Activated T-cell treated with anti-CD3 and anti-CD28 coated beads, Interleukin-2, amount 50 U/mL, for 72 hours (primary cell): ENCODE results near the gene PTPRM. TPM values are rescaled to one million over a fixed set of nuclear protein-coding genes. Genes with fewer than 3 reads are reported as not detected.

Experiments used
- ATAC-seq, 2 donors: fragments of 150-1000 bp; cut with Tn5 transposase; replicated peaks in 1 of 2; 2 replicates each; pipeline ENCODE4 v1.10.0; 2021; ENCODE audit warnings: moderate library complexity in 2 of 2, mild to moderate bottlenecking in 1 of 2
- DNase-seq, 2 donors: peaks; one replicate each; pipeline ENCODE4 v3.0.0; 2021 to 2022; ENCODE audit warnings: mixed read lengths in 1 of 2
- H3K27ac Mint-ChIP-seq: one replicate; pipeline ENCODE4 v1.8.0; 2022; ENCODE audit warnings: mild to moderate bottlenecking, moderate library complexity, mixed read lengths
- H3K27me3 Mint-ChIP-seq: one replicate; pipeline ENCODE4 v1.8.0; 2022; ENCODE audit warnings: low read depth, mixed read lengths
- H3K36me3 Mint-ChIP-seq, 2 donors: one replicate each; pipeline ENCODE4 v1.8.0; 2022; ENCODE audit warnings: mixed read lengths in 2 of 2, mild to moderate bottlenecking in 1 of 2; ENCODE audit not compliant: insufficient read depth in 2 of 2
- H3K4me1 Mint-ChIP-seq: one replicate; pipeline ENCODE4 v1.8.0; 2022; ENCODE audit warnings: low read depth, mixed read lengths
- H3K4me3 Mint-ChIP-seq, 2 donors: one replicate each; pipeline ENCODE4 v1.8.0; 2022; ENCODE audit warnings: mild to moderate bottlenecking in 2 of 2, mixed read lengths in 2 of 2, moderate library complexity in 2 of 2
- H3K9me3 Mint-ChIP-seq, 2 donors: one replicate each; pipeline ENCODE4 v1.8.0; 2022; ENCODE audit warnings: mixed read lengths in 2 of 2
- total RNA-seq, 2 donors: library from RNA; stranded (reverse); gene quantifications; one replicate each; pipeline ENCODE4 v1.2.3, GENCODE V29; 2022

The PTPRM gene
- total RNA-seq, 2 donors from 2014 or later = 6.3 to 21.3 TPM

GRCh38 chr18:7632152-7633098 is 65.3 kb downstream of the PTPRM start:
- Mint-ChIP-seq H3K9me3 (peaks cover 0 to 2% of the 10 kb centered on the region in 2 donors), H3K4me3 (no peak overlapping the region), H3K4me1 (no peaks in the 10 kb centered on the region), H3K27me3 (peaks cover 13% of the 10 kb centered on the region), H3K36me3 (no peaks in the 10 kb centered on the region), H3K27ac (no peak overlapping the region)
- DNase-seq (no peak), ATAC-seq (no peak)

GRCh38 chr18:7633171-7633570 is 66.1 kb downstream of the PTPRM start:
- Mint-ChIP-seq H3K4me1 (no peaks in the 10 kb centered on the region), H3K27me3 (peaks cover 13% of the 10 kb centered on the region), H3K27ac (no peak overlapping the region), H3K4me3 (no peak overlapping the region), H3K9me3 (peaks cover 0 to 2% of the 10 kb centered on the region in 2 donors), H3K36me3 (no peaks in the 10 kb centered on the region)
- no peak for DNase-seq
- no peak for ATAC-seq

- no peak for ATAC-seq
- Mint-ChIP-seq H3K4me3 (no peak overlapping the region), H3K27ac (no peak overlapping the region), H3K36me3 (no peaks in the 10 kb centered on the region), H3K27me3 (peaks cover 13% of the 10 kb centered on the region), H3K4me1 (no peaks in the 10 kb centered on the region), H3K9me3 (peaks cover 0 to 2% of the 10 kb centered on the region in 2 donors)
- DNase-seq = no peak
Observed at GRCh38 chr18:7635948-7636347, 68.8 kb downstream of the PTPRM start.

- Mint-ChIP-seq H3K9me3 (peaks cover 0 to 2% of the 10 kb centered on the region in 2 donors), H3K4me3 (no peak overlapping the region), H3K4me1 (no peaks in the 10 kb centered on the region), H3K36me3 (no peaks in the 10 kb centered on the region), H3K27ac (no peak overlapping the region), H3K27me3 (peaks cover 13% of the 10 kb centered on the region)
- DNase-seq (no peak), ATAC-seq (no peak)
Observed at GRCh38 chr18:7637269-7637668, 70.2 kb downstream of the PTPRM start.

- ATAC-seq (no peak), DNase-seq (no peak)
- no peak overlapping the region for H3K4me3 Mint-ChIP-seq
- no peaks in the 10 kb centered on the region for H3K4me1 Mint-ChIP-seq
- H3K27ac Mint-ChIP-seq = no peak overlapping the region
- no peaks in the 10 kb centered on the region for H3K36me3 Mint-ChIP-seq
- peaks cover 0 to 2% of the 10 kb centered on the region in 2 donors for H3K9me3 Mint-ChIP-seq
- H3K27me3 Mint-ChIP-seq = peaks cover 10% of the 10 kb centered on the region
Observed at GRCh38 chr18:7638321-7638720, 71.2 kb downstream of the PTPRM start.

- Mint-ChIP-seq H3K27ac (no peak overlapping the region), H3K4me1 (no peaks in the 10 kb centered on the region), H3K4me3 (no peak overlapping the region), H3K9me3 (no peaks in the 10 kb centered on the region), H3K36me3 (no peaks in the 10 kb centered on the region), H3K27me3 (no peaks in the 10 kb centered on the region)
- no peak for ATAC-seq
- no peak for DNase-seq
Observed at GRCh38 chr18:7641813-7642212, 74.7 kb downstream of the PTPRM start.

GRCh38 chr18:7642331-7642890 is 75.3 kb downstream of the PTPRM start:
- Mint-ChIP-seq H3K27ac (no peak overlapping the region), H3K9me3 (peaks cover 0 to 1% of the 10 kb centered on the region in 2 donors), H3K4me1 (no peaks in the 10 kb centered on the region), H3K4me3 (no peak overlapping the region), H3K36me3 (no peaks in the 10 kb centered on the region), H3K27me3 (no peaks in the 10 kb centered on the region)
- no peak for ATAC-seq
- DNase-seq = no peak

GRCh38 chr18:7645756-7646155 is 78.6 kb downstream of the PTPRM start:
- H3K27ac Mint-ChIP-seq = no peak overlapping the region
- DNase-seq (no peak), ATAC-seq (no peak)
- H3K36me3 Mint-ChIP-seq = no peaks in the 10 kb centered on the region
- no peak overlapping the region for H3K4me3 Mint-ChIP-seq
- H3K9me3 Mint-ChIP-seq = peaks cover 0 to 1% of the 10 kb centered on the region in 2 donors
- H3K4me1 Mint-ChIP-seq = no peaks in the 10 kb centered on the region
- no peaks in the 10 kb centered on the region for H3K27me3 Mint-ChIP-seq

GRCh38 chr18:7646174-7646886 is 79.2 kb downstream of the PTPRM start:
- no peak for ATAC-seq
- Mint-ChIP-seq H3K36me3 (no peaks in the 10 kb centered on the region), H3K9me3 (peaks cover 0 to 3% of the 10 kb centered on the region in 2 donors), H3K27ac (no peak overlapping the region), H3K4me1 (no peaks in the 10 kb centered on the region), H3K27me3 (no peaks in the 10 kb centered on the region), H3K4me3 (no peak overlapping the region)
- DNase-seq = no peak

GRCh38 chr18:7647500-7647899 is 80.4 kb downstream of the PTPRM start:
- H3K27ac Mint-ChIP-seq = no peak overlapping the region
- DNase-seq = no peak
- H3K9me3 Mint-ChIP-seq = peaks cover 0 to 3% of the 10 kb centered on the region in 2 donors
- ATAC-seq = no peak
- H3K4me3 Mint-ChIP-seq = no peak overlapping the region
- H3K36me3 Mint-ChIP-seq = no peaks in the 10 kb centered on the region
- H3K4me1 Mint-ChIP-seq = no peaks in the 10 kb centered on the region
- no peaks in the 10 kb centered on the region for H3K27me3 Mint-ChIP-seq

GRCh38 chr18:7657050-7657449 is 89.9 kb downstream of the PTPRM start:
- Mint-ChIP-seq H3K4me1 (no peaks in the 10 kb centered on the region), H3K27ac (no peak overlapping the region), H3K9me3 (peaks cover 0 to 2% of the 10 kb centered on the region in 2 donors), H3K36me3 (no peaks in the 10 kb centered on the region), H3K4me3 (no peak overlapping the region), H3K27me3 (no peaks in the 10 kb centered on the region)
- DNase-seq (no peak), ATAC-seq (no peak)

- no peak for ATAC-seq
- no peaks in the 10 kb centered on the region for H3K4me1 Mint-ChIP-seq
- DNase-seq = no peak
- no peak overlapping the region for H3K27ac Mint-ChIP-seq
- H3K27me3 Mint-ChIP-seq = no peaks in the 10 kb centered on the region
- no peaks in the 10 kb centered on the region for H3K36me3 Mint-ChIP-seq
- no peak overlapping the region for H3K4me3 Mint-ChIP-seq
- peaks cover 0 to 2% of the 10 kb centered on the region in 2 donors for H3K9me3 Mint-ChIP-seq
Observed at GRCh38 chr18:7657937-7658336, 90.8 kb downstream of the PTPRM start.

- no peak overlapping the region for H3K27ac Mint-ChIP-seq
- no peaks in the 10 kb centered on the region for H3K9me3 Mint-ChIP-seq
- H3K4me3 Mint-ChIP-seq = no peak overlapping the region
- no peaks in the 10 kb centered on the region for H3K36me3 Mint-ChIP-seq
- ATAC-seq (no peak), DNase-seq (no peak)
- H3K27me3 Mint-ChIP-seq = no peaks in the 10 kb centered on the region
- H3K4me1 Mint-ChIP-seq = no peaks in the 10 kb centered on the region
Observed at GRCh38 chr18:7658701-7659100, 91.6 kb downstream of the PTPRM start.
